ENCODE data around the gene STX7. TPM values are rescaled to one million over a fixed set of nuclear protein-coding genes. Genes with fewer than 3 reads are reported as not detected.

STX7 gene
- total RNA-seq, 1 experiment from 2014 or later, result 41.0 TPM

DNA sequence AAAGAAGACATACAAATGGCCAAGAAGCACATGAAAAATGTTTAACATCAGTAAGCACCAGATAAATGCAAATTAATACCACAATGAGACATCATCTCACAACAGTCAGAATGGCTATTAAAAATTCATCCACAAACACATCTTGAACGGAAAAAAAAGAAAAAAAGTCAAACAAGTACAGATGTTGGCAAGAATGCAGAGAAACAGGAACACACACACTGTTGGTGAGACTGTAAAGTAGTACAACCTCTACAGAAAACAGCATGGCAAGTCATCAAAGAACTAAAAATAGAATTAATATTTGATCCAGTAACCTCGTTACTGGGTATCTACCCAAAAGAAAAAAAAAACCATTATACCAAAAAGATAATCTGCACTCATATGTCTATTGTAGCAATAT, 6.5 kb downstream of the STX7 start:
- Mint-ChIP-seq H3K27me3 (ENCODE audit: insufficient read depth, unreplicated experiment) (no peaks in the 10 kb centered on the region), H3K9me3 (ENCODE audit: unreplicated experiment) (no peaks in the 10 kb centered on the region)

DNA sequence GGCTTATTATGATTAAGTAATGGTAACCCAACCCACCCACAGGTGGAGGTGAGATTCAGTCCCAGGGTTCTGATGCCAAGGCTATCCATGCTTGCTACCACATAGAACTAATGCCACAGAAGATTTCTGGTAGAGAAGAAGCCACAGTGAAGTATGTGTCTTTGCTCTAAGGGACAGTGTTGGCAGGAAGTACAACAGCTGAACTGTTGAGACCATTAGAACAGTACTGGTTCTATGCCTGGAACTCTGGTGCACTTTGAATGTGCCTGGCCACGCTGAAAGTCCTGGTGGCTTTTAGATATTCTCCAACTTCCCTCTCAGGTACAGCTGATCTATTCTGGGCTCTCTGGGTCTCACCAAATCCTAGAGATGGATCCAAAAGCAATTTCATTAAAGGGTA, 7.8 kb downstream of the STX7 start:
- intact Hi-C loops (cut with micrococcal nuclease; ENCODE audit: unreplicated experiment), result no loop called here
- BruUV-seq (replicated peaks), result no TSS peak
- TF ChIP-seq, protein P1, sequence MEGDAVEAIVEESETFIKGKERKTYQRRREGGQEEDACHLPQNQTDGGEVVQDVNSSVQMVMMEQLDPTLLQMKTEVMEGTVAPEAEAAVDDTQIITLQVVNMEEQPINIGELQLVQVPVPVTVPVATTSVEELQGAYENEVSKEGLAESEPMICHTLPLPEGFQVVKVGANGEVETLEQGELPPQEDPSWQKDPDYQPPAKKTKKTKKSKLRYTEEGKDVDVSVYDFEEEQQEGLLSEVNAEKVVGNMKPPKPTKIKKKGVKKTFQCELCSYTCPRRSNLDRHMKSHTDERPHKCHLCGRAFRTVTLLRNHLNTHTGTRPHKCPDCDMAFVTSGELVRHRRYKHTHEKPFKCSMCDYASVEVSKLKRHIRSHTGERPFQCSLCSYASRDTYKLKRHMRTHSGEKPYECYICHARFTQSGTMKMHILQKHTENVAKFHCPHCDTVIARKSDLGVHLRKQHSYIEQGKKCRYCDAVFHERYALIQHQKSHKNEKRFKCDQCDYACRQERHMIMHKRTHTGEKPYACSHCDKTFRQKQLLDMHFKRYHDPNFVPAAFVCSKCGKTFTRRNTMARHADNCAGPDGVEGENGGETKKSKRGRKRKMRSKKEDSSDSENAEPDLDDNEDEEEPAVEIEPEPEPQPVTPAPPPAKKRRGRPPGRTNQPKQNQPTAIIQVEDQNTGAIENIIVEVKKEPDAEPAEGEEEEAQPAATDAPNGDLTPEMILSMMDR (IDR thresholded peaks at IDR 0.05; ENCODE audit: insufficient read depth in 1 of 2, low read depth in 1 of 2, low read length in 1 of 2, severe bottlenecking in 1 of 2, unreplicated experiment in 1 of 2), result no peak
- Histone ChIP-seq H3K4me3 (ENCODE audit: low read depth, low read length) (no peak overlapping the region), H3K36me3 (ENCODE audit: control insufficient read depth, insufficient read depth, low read length) (no peaks in the 10 kb centered on the region), H3K9me3 (no peaks in the 10 kb centered on the region), H3K27me3 (replicated peaks; ENCODE audit: control insufficient read depth, insufficient read depth, low read length) (no peaks in the 10 kb centered on the region), H3K4me1 (no peaks in the 10 kb centered on the region)
- no peaks in the 10 kb centered on the region for H3K9me3 Mint-ChIP-seq (ENCODE audit: unreplicated experiment)
- H3K4me3 Mint-ChIP-seq (ENCODE audit: unreplicated experiment), result no peak overlapping the region
- H3K4me1 Mint-ChIP-seq (ENCODE audit: low read depth, unreplicated experiment), result peaks cover 1% of the 10 kb centered on the region
- H3K36me3 Mint-ChIP-seq (ENCODE audit: insufficient read depth, unreplicated experiment), result peaks cover 42% of the 10 kb centered on the region
- no peaks in the 10 kb centered on the region for H3K27me3 Mint-ChIP-seq (ENCODE audit: insufficient read depth, unreplicated experiment)
- POLR2A ChIA-PET, result no interaction called here
- CTCF ChIA-PET, result no interaction called here
- no peak overlapping the region for H3K27ac Mint-ChIP-seq (ENCODE audit: unreplicated experiment)
- DNase-seq, result no peak

More for the DNA sequence above, 6.5 kb downstream of the STX7 start:
- Mint-ChIP-seq H3K36me3 (ENCODE audit: insufficient read depth, unreplicated experiment) (peaks cover 36% of the 10 kb centered on the region), H3K27ac (ENCODE audit: unreplicated experiment) (no peak overlapping the region), H3K4me3 (ENCODE audit: unreplicated experiment) (no peak overlapping the region), H3K4me1 (ENCODE audit: low read depth, unreplicated experiment) (peaks cover 10% of the 10 kb centered on the region)
- intact Hi-C loops (cut with micrococcal nuclease; ENCODE audit: unreplicated experiment), result no loop called here
- Histone ChIP-seq H3K27me3 (replicated peaks; ENCODE audit: control insufficient read depth, insufficient read depth, low read length) (no peaks in the 10 kb centered on the region), H3K9me3 (no peaks in the 10 kb centered on the region), H3K36me3 (ENCODE audit: control insufficient read depth, insufficient read depth, low read length) (no peaks in the 10 kb centered on the region), H3K4me3 (ENCODE audit: low read depth, low read length) (no peak overlapping the region), H3K4me1 (peaks cover 8% of the 10 kb centered on the region)
- TF ChIP-seq, protein P1 (IDR thresholded peaks at IDR 0.05; ENCODE audit: insufficient read depth in 1 of 2, low read depth in 1 of 2, low read length in 1 of 2, severe bottlenecking in 1 of 2, unreplicated experiment in 1 of 2), result no peak
- no TSS peak for BruUV-seq (replicated peaks)
- CTCF ChIA-PET, result no interaction called here
- DNase-seq, result no peak
- POLR2A ChIA-PET, result no interaction called here

DNA sequence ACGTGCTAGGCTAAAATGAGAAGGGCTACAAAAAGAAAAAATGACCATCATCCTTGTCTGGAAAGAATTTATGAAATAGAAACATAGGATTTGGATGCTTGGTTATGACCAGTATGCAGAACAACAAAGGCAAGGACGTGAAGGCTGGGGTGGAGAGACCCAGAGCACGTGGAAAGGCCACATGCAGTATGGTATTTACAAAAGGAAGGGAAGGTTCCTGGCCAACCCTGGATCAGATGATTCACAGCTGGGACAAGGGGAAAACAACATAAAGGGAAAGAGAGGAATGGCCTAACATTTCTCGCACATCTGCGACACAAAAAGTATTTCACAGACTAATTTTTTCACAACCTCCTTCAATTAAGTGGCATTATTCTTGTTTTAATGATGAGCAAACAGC, 8.2 kb downstream of the STX7 start:
- H3K27me3 ChIP-seq (replicated peaks; ENCODE audit: control insufficient read depth, insufficient read depth, low read length), result no peaks in the 10 kb centered on the region
- TF ChIP-seq, protein P1 (IDR thresholded peaks at IDR 0.05; ENCODE audit: insufficient read depth in 1 of 2, low read depth in 1 of 2, low read length in 1 of 2, severe bottlenecking in 1 of 2, unreplicated experiment in 1 of 2), result no peak
- POLR2A ChIA-PET, result no interaction called here
- H3K36me3 Mint-ChIP-seq (ENCODE audit: insufficient read depth, unreplicated experiment), result peaks cover 46% of the 10 kb centered on the region
- no peak overlapping the region for H3K27ac Mint-ChIP-seq (ENCODE audit: unreplicated experiment)
- no peaks in the 10 kb centered on the region for H3K9me3 ChIP-seq
- no peak for DNase-seq
- H3K36me3 ChIP-seq (ENCODE audit: control insufficient read depth, insufficient read depth, low read length), result no peaks in the 10 kb centered on the region
- no peak overlapping the region for H3K4me3 ChIP-seq (ENCODE audit: low read depth, low read length)
- H3K9me3 Mint-ChIP-seq (ENCODE audit: unreplicated experiment), result no peaks in the 10 kb centered on the region
- no peaks in the 10 kb centered on the region for H3K27me3 Mint-ChIP-seq (ENCODE audit: insufficient read depth, unreplicated experiment)
- BruUV-seq (replicated peaks), result no TSS peak
- CTCF ChIA-PET, result no interaction called here
- H3K4me3 Mint-ChIP-seq (ENCODE audit: unreplicated experiment), result no peak overlapping the region
- H3K4me1 ChIP-seq, result no peaks in the 10 kb centered on the region
- intact Hi-C loops (cut with micrococcal nuclease; ENCODE audit: unreplicated experiment), result no loop called here
- peaks cover 5% of the 10 kb centered on the region for H3K4me1 Mint-ChIP-seq (ENCODE audit: low read depth, unreplicated experiment)
